DND-41 (cell line): Measurements from ENCODE around the gene ACER2.
"Not testable (repeated sequence)": the region's sequence is repeated elsewhere in the genome, so short reads cannot be mapped to it uniquely, and the experiment has no call there.

Experiments
- CTCF ChIP-seq: IDR thresholded peaks from 2 replicates; pipeline ENCODE4 v1.5.1; 2012; ENCODE audit warnings: borderline replicate concordance, low read length, moderate library complexity, mild to moderate bottlenecking; ENCODE audit not compliant: poor library complexity, severe bottlenecking; ENCODE audit errors: extremely low read depth
- EZH2 ChIP-seq: IDR thresholded peaks from 3 replicates; pipeline ENCODE4 v1.6.1; 2012; ENCODE audit warnings: borderline replicate concordance, low read depth, mild to moderate bottlenecking, moderate library complexity, low read length, inconsistent platforms; ENCODE audit not compliant: severe bottlenecking

GRCh38 chr9:19389539-19389938 lies 19.3 kb upstream of the ACER2 start:
- TF ChIP-seq CTCF, EZH2: not testable (repeated sequence)
